ENCODE measurements around the gene MET. TPM values are rescaled to one million over a fixed set of nuclear protein-coding genes. Genes with fewer than 3 reads are reported as not detected.

The MET gene
- total RNA-seq, 1 donor: 24.1 TPM

GRCh38 chr7:116724560-116725231, 52.7 kb downstream of the MET start:
- H3K4me3 ChIP-seq (ENCODE audit: low read depth, low read length): no peak overlapping the region
- no peak for TF ChIP-seq CTCF (IDR thresholded peaks at IDR 0.05; ENCODE audit: insufficient read depth, low read length)
- no peak for DNase-seq (ENCODE audit: low read depth)

GRCh38 chr7:116726149-116726548, 54.2 kb downstream of the MET start:
- no peak for TF ChIP-seq CTCF (IDR thresholded peaks at IDR 0.05; ENCODE audit: insufficient read depth, low read length)
- no peak for DNase-seq (ENCODE audit: low read depth)
- H3K4me3 ChIP-seq (ENCODE audit: low read depth, low read length): no peak overlapping the region

GRCh38 chr7:116726713-116727431, 54.9 kb downstream of the MET start:
- H3K4me3 ChIP-seq (ENCODE audit: low read depth, low read length): no peak overlapping the region
- TF ChIP-seq CTCF (IDR thresholded peaks at IDR 0.05; ENCODE audit: insufficient read depth, low read length): no peak
- peak; percentile 65 for DNase-seq (ENCODE audit: low read depth)

GRCh38 chr7:116727432-116728009, 55.5 kb downstream of the MET start:
- TF ChIP-seq CTCF (IDR thresholded peaks at IDR 0.05; ENCODE audit: insufficient read depth, low read length): no peak
- no peak for DNase-seq (ENCODE audit: low read depth)
- no peak overlapping the region for H3K4me3 ChIP-seq (ENCODE audit: low read depth, low read length)

GRCh38 chr7:116728413-116728812, 56.4 kb downstream of the MET start:
- DNase-seq (ENCODE audit: low read depth): no peak
- no peak for TF ChIP-seq CTCF (IDR thresholded peaks at IDR 0.05; ENCODE audit: insufficient read depth, low read length)
- no peak overlapping the region for H3K4me3 ChIP-seq (ENCODE audit: low read depth, low read length)

GRCh38 chr7:116730097-116731022, 58.4 kb downstream of the MET start:
- DNase-seq (ENCODE audit: low read depth): no peak
- TF ChIP-seq CTCF (IDR thresholded peaks at IDR 0.05; ENCODE audit: insufficient read depth, low read length): no peak
- H3K4me3 ChIP-seq (ENCODE audit: low read depth, low read length): no peak overlapping the region
